Erythroblast (primary cell): ENCODE data around the gene ENPP4.

Experiments used
- DNase-seq, 2 experiments: peaks; one replicate each; lab custom pipeline; 2025; lab: John Stamatoyannopoulos, UW
- GATA1 ChIP-seq: IDR thresholded peaks from 2 replicates; pipeline ENCODE4 v1.6.1; 2011; ENCODE audit warnings: low read depth, mild to moderate bottlenecking, control low read depth, low read length, moderate library complexity
- POLR2A ChIP-seq: IDR thresholded peaks from 2 replicates; pipeline ENCODE4 v1.6.1; 2011; ENCODE audit warnings: mild to moderate bottlenecking, low read length

The ENPP4 gene

DNA sequence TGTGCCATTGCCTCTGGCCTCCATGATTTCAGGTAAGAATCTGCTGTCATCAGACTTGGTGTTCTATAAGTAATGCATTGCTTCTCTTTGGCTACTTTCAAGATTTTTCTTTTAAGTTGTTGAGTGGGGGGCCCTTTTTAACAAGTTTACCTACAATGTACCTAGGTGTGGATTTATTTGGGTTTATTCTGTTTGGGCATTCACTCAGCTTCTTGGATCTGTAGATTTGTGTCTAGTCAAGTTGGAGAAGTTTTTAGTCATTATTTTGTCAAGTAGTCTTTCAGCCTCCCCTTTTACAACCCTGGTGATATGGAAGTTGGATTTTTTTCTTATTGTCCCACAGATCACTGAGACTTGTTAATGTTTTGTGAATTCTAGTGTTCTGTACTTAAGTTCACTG is 26.9 kb downstream of the ENPP4 start:
- no peak for DNase-seq
- TF ChIP-seq GATA1: no peak
- no peak for TF ChIP-seq POLR2A

DNA sequence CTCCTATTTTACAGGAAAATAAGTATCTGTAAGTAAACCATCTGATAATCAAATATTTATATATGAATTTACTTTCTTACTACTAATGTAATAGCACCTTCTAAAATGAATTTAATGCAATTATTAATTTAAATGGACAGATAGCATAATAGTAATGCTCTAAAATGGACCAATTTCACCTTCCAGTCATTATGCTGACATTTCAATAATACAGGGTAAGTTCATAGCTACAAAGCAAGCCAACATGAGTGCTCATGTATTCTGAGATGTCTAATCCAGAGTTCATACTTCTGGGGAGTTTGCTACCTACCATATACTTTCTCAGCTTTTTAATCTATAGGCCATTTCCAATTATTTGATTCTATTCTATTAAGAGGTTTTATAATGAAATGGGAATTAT is 29.4 kb downstream of the ENPP4 start:
- TF ChIP-seq POLR2A: no peak
- TF ChIP-seq GATA1: no peak
- DNase-seq: no peak

DNA sequence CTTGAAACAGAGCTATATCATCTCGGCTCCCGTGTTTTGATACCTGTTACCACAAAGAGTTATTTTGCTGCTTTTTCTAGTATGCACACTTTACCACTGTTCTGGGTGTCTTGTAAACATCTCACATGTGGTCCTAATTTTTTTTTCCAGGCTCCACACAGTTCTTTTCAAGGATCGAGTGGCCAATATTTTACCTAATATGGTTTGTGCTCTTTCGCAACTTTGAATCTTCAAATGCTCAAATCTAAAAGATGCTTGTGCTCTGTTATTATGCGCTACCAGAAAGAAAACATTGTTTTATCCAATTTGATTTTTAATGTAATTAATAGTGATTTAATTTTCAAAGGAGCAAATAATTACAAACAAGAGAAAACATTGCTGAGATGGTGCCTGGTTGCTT is 30.3 kb downstream of the ENPP4 start:
- DNase-seq: no peak
- TF ChIP-seq POLR2A: no peak
- no peak for TF ChIP-seq GATA1

DNA sequence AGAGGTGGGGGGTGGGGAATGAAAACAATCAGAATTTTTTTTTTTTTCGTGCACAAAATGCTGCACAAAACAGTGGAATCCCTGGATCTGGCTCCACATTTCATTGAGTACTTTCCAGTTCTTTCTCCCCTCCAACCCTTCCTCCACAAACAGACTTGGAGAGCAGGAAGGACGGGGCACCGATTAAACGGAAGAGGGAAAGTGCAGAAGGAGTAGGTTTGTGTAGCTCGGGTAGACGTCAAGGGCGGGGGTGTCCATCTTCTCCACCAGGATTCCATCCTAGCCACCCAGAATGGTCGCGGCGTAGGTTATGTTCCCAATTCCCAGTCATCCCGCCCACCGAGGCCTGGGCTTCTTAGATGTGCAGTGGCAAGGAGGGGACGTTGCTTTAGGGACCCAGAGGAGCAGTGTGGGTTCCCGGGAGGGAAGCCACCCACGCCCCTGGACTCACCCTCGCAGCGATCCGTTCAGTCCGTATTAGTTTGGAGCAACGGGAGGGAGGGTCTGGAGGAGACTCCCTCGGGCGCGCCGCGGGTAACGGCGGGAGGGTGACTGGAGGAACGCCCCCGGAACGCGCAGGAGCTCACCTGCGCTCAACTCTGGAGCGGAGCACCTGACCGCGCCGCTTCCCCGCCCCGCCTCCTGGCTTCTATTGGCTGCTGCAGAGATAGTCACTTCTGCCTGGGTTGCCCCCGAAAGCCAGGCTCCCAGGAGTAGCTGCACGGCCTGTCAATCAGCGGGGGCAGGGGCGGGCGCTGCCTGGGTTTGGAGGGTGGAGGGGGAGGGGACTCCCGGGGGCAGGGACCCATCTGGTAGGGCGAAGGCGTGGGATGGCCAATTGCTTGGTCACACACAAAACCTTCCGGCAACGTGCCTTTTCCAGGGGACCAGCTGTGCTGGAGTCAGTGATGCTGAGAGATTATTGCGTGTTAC is 40.8 kb downstream of the ENPP4 start, which contains the start of gene ENPP5:
ENPP5 (minus strand) TSS at position 624 of the 933 bp plus-strand sequence. CDS start 2,718 bp downstream, outside the sequence.
- DNase-seq: peak; percentile 32 to 47
- TF ChIP-seq GATA1: no peak
- TF ChIP-seq POLR2A: no peak

DNA sequence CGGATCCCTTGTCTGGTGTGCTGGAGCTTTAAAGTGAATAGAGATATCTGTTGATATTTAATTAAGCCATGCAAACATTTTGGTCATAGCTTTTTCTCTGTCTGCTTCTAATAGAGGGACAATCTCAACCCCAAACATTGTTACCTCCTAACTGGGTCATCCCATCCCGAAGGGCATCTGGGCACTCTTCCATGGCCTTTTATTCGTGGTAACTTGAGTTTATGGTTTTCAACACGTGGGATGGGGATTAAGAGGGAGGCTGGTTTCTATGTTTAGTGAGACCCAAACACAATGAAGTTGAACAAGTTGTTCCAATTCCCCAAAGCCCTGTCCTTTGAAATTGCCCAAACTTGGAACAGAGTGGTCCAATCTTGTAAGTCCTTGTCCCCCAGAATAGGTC is 42.4 kb downstream of the ENPP4 start:
- no peak for TF ChIP-seq POLR2A
- no peak for TF ChIP-seq GATA1
- DNase-seq: no peak

DNA sequence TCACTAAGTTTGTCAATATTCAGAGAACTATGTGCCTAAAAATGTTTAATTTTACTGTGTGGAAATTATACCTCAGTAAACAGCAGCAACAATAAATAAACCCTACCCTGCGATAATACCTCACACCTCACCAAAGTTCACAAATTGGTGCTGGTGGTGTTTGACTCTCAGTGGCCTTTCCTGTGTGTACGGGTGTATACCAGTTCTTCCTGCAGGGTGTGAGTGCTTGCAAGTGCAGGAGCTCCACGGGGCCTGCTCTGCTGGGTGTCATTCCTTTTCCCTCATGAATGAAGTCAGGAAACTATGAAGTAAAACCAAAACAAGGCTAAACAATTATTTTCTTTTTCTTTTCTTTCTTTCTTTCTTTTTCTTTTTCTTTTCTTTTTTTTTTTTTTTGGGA is 45.1 kb downstream of the ENPP4 start:
- TF ChIP-seq GATA1 (no peak), POLR2A (no peak)
- DNase-seq: no peak

DNA sequence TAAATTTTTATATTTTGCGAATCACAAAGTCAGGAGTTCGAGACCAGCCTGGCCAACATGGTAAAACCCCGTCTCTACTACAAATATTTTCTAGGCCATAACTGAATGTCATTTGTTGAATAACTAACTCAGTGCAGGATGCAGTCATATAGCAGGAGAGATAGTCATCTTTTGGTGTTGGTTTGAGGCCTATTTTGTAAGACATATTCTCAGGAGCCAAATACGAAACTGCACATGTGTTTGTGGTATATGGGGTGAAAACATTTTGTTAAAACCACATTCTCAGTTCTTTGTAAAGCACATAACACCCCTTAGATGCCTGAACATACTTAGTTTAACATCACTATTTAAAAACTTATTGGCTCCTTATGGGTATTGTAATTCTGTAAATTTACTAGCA is 45.7 kb downstream of the ENPP4 start:
- DNase-seq: no peak
- no peak for TF ChIP-seq POLR2A
- no peak for TF ChIP-seq GATA1

DNA sequence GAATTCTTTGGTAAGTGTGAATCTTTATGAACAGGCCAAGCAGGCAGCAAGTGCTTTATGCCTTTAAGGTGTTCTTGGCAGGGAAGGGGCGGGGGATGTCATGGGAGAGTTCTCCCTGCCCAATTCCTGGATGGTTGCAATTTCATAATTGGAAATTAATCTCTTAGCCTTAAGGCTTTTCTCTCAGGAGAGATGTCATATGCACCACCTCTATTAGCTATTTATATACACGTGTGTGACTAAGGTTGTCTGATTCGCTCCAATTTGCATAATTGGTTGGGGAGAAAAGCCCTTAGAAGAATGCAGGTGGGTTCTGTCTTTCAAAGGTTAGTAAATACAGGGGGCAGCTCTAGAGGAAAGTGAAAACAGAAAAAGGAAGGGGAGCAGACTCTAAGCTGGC is 46.2 kb downstream of the ENPP4 start:
- TF ChIP-seq POLR2A (no peak), GATA1 (no peak)
- DNase-seq: no peak

DNA sequence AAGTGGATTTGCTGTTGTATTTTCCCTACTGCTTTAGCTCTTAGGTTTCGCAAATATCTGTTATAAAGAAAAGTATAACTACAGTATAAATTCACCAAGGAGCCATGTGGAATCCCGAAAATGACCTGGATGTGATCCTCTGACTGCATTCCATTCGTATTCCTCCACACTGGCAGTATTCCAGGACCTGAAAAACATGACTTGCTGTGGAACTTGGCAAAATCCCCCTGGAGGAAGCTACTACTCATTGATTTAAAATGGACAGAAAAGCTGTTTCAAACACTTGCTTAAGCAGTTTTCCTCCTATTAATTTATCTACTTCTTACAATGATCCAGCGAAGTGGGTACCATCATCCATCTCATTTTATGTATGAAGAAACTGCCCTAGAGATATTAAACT is 54.3 kb downstream of the ENPP4 start:
- no peak for DNase-seq
- no peak for TF ChIP-seq POLR2A
- TF ChIP-seq GATA1: no peak

DNA sequence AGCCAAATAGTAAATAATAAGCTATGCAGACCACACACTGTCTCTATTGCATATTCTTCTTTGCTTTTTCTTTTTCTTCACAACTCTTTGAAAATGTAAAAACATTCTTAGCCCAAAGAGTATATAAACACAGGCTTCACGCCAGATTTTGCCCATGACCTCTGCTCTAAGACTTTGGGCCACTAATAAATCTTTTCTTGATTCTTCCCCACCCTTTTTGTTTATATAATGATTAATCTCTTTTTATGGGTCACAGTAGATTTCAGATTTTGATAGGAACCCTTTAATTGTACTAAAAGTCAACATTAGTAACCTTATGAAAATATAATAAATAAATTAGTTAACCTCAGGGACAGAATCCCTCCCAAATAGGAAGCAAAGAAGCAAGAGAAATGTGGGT is 56.8 kb downstream of the ENPP4 start:
- no peak for TF ChIP-seq GATA1
- TF ChIP-seq POLR2A: no peak
- no peak for DNase-seq

DNA sequence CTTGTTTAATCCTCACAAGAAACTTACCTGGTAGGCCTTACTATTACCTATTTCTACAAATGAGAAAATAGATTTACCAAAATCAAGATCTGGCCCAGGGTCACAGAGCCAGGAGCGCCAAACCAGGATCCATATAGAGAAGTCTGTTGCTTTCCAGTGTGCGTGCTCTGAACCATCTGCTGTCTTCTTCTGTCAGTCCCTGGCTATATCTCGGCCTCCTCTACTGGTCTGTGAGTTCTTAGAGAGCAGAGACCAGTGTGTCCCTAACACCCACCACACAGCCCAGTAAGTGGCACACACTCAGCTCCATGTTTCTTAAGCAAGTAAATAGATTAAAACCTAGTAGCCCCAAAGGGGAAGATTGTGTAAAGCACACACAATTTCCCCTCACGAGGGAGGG is 59.9 kb downstream of the ENPP4 start:
- DNase-seq: no peak
- TF ChIP-seq POLR2A: no peak
- TF ChIP-seq GATA1: no peak

DNA sequence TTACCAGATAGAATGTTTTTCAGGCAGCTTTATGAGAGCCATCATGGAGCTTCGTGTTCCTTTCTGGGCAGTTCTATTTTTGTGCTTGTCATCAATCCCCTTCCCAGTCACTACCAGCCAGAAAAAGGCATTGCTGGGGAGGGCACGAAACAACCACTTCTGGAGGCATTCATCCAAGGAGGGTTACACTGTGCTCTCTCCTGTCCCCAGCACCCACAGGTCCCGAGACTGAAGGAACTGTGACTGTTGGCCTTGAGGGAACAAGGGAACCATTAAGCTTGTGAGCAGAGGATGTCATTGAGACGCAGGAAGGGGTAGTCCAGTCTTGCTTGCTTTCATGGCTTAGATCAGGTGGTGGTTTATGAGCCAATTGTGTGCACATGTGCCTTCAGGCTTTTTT is 61.1 kb downstream of the ENPP4 start:
- TF ChIP-seq GATA1 (no peak), POLR2A (no peak)
- DNase-seq: no peak

DNA sequence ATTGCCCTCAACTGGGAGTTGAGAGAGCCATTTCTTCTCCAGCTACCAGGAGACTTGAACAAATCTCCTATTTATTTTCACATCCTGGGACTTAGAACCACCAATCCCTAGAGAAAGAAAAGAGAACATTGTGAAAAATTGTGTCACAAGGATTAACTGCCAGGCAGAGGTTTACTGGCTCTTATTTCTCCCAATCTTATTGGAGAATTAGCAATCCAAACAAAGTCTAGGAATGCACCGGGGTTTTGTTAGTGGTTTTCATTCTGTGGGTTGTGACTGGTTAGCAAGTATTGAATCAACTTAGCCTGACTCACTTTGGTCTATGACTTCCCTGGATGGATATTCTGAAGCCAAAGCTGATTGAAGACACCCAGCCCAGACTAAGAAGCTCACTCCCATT is 62.2 kb downstream of the ENPP4 start:
- no peak for TF ChIP-seq GATA1
- no peak for TF ChIP-seq POLR2A
- no peak for DNase-seq
